CD4-positive, CD25-positive, alpha-beta regulatory T cell (primary cell): ENCODE measurements around the gene AGAP1. TPM values are rescaled to one million over a fixed set of nuclear protein-coding genes. Genes with fewer than 3 reads are reported as not detected.

Experiments
- ATAC-seq, 2 donors: fragments of 150-1000 bp; cut with Tn5 transposase; one replicate each; pipeline ENCODE4 v1.10.0; 2021; ENCODE audit warnings: low read depth in 2 of 2, moderate number of reproducible peaks in 2 of 2, moderate library complexity in 1 of 2
- DNase-seq, 3 donors: peaks; one replicate each; pipeline versions ENCODE4 v3.0.0 to v3.0.0-alpha.2; 2012 to 2022; ENCODE audit warnings: mixed read lengths in 1 of 3
- H3K27ac ChIP-seq: one replicate; pipeline ENCODE4 v1.7.0; 2013; ENCODE audit warnings: mild to moderate bottlenecking, low read length; ENCODE audit not compliant: insufficient read depth, poor library complexity, severe bottlenecking
- H3K27me3 ChIP-seq: one replicate; pipeline ENCODE4 v1.7.0; 2013; ENCODE audit warnings: low read length; ENCODE audit not compliant: control insufficient read depth, insufficient read depth
- H3K36me3 ChIP-seq: one replicate; pipeline ENCODE4 v1.7.0; 2013; ENCODE audit warnings: mild to moderate bottlenecking, low read length, moderate library complexity; ENCODE audit not compliant: control insufficient read depth, insufficient read depth
- H3K4me1 ChIP-seq: 2 replicates; pipeline ENCODE4 v1.7.0; 2013; ENCODE audit warnings: mild to moderate bottlenecking, low read length; ENCODE audit not compliant: insufficient read depth, control insufficient read depth, poor library complexity, severe bottlenecking
- H3K4me3 ChIP-seq: one replicate; pipeline ENCODE4 v1.7.0; 2013; ENCODE audit warnings: low read depth, mild to moderate bottlenecking, low read length, moderate library complexity
- H3K9me3 ChIP-seq, 2 experiments: 1 replicate in 1 of 2; 2 replicates in 1 of 2; pipeline ENCODE4 v1.7.0; 2013; ENCODE audit warnings: low read length in 2 of 2, mild to moderate bottlenecking in 1 of 2, moderate library complexity in 1 of 2; ENCODE audit not compliant: control insufficient read depth in 2 of 2
- H3K27ac Mint-ChIP-seq, 3 donors: one replicate each; pipeline ENCODE4 v1.8.0; 2020 to 2022; ENCODE audit warnings: mild to moderate bottlenecking in 3 of 3, mixed read lengths in 3 of 3, moderate library complexity in 2 of 3
- H3K27me3 Mint-ChIP-seq: one replicate; pipeline ENCODE4 v1.8.0; 2022; ENCODE audit warnings: mild to moderate bottlenecking, mixed read lengths
- H3K36me3 Mint-ChIP-seq: one replicate; pipeline ENCODE4 v1.8.0; 2020; ENCODE audit warnings: mixed read lengths
- H3K4me1 Mint-ChIP-seq, 4 donors: one replicate each; pipeline ENCODE4 v1.8.0; 2020 to 2022; ENCODE audit warnings: mixed read lengths in 4 of 4, mild to moderate bottlenecking in 1 of 4
- H3K4me3 Mint-ChIP-seq, 4 donors: one replicate each; pipeline ENCODE4 v1.8.0; 2020 to 2022; ENCODE audit warnings: mild to moderate bottlenecking in 4 of 4, mixed read lengths in 4 of 4, moderate library complexity in 3 of 4
- H3K9me3 Mint-ChIP-seq, 7 donors: one replicate each; pipeline ENCODE4 v1.8.0; 2020 to 2022; ENCODE audit warnings: mixed read lengths in 7 of 7, mild to moderate bottlenecking in 3 of 7, moderate library complexity in 2 of 7
- polyA plus RNA-seq, 4 donors: library from polyadenylated mRNA; unstranded; fragments of 300-500 nt; fragmentation: Illumina TruSeq; gene quantifications; one replicate each; pipeline ENCODE4 v1.2.3, GENCODE V29; 2021
- total RNA-seq: library from RNA; stranded (reverse); gene quantifications from one replicate; pipeline ENCODE4 v1.2.3, GENCODE V29; 2022

AGAP1 gene
- total and polyA plus RNA-seq, 5 donors from 2014 or later = 0.99 TPM; not detected in 4

DNA sequence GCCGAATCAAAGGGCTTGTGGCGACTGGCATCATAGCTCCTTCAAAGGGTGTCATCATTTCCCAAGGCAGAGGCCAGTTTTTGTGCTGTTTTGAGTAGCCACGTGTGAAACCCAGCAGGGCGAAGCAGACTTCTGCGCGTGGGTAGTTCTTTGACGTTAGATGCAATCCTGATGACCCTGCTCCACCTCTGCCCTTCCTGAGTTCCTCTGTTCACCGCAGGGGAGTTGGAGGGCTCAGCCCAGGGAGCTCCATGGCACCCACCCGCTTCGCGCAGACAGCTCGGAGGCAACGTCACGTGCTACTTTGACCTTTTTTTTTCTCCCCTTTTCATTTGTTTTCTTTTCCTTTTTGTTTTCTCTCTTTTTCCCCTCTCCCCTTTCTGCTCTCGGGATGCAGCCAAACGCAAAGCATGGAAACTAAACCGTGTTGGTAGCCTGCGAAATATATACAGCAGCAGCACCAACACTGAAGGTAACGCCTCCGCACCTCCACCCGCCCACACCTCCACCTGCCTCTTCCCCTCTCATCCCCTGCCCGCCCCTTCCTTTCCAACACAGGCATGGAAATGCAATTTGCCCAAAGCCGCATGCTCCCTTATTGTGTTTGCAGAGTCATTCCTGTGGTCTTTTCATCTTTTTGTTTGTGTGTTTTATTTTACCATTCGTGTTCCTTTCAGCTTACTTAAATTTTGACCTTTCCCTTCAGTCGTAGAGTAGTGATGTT is 520.7 kb downstream of the AGAP1 start:
- Mint-ChIP-seq H3K4me3 (no peak overlapping the region), H3K9me3 (no peaks in the 10 kb centered on the region), H3K4me1 (peaks cover 0 to 3% (median 0%) of the 10 kb centered on the region in 4 donors), H3K36me3 (no peaks in the 10 kb centered on the region), H3K27me3 (peaks cover 13% of the 10 kb centered on the region), H3K27ac (no peak overlapping the region)
- H3K4me3 ChIP-seq = no peak overlapping the region
- DNase-seq (no peak), ATAC-seq (no peak)
- H3K36me3 ChIP-seq = no peaks in the 10 kb centered on the region
- H3K9me3 ChIP-seq = no peaks in the 10 kb centered on the region
- H3K27me3 ChIP-seq = no peaks in the 10 kb centered on the region
- H3K27ac ChIP-seq = no peak overlapping the region
- H3K4me1 ChIP-seq = no peaks in the 10 kb centered on the region

DNA sequence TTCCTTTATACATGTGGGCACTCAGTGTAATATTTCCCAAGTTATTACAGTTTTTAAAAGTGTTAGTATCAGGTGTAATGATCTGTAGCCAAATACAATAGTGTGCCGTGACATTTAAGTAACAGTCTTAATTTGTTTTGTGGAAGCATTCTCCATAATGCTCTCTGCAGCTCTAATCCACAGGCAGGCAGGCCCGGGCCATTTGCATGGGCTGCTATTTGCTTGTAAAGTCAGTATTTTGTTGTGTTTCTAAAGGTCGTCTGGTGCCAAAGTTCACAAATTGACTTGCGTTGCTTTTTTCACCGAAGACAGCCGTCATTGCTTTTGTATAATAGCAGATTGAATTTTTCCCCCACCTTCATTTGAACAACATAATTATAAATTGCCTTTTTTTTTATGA is 521.3 kb downstream of the AGAP1 start:
- no peaks in the 10 kb centered on the region for H3K36me3 ChIP-seq
- no peaks in the 10 kb centered on the region for H3K27me3 ChIP-seq
- no peaks in the 10 kb centered on the region for H3K4me1 ChIP-seq
- Mint-ChIP-seq H3K27ac (no peak overlapping the region), H3K4me3 (no peak overlapping the region), H3K36me3 (no peaks in the 10 kb centered on the region), H3K4me1 (peaks cover 0 to 3% (median 0%) of the 10 kb centered on the region in 4 donors), H3K27me3 (peaks cover 11% of the 10 kb centered on the region), H3K9me3 (no peaks in the 10 kb centered on the region)
- ATAC-seq (no peak), DNase-seq (no peak)
- H3K9me3 ChIP-seq = no peaks in the 10 kb centered on the region
- H3K4me3 ChIP-seq = no peak overlapping the region
- no peak overlapping the region for H3K27ac ChIP-seq

DNA sequence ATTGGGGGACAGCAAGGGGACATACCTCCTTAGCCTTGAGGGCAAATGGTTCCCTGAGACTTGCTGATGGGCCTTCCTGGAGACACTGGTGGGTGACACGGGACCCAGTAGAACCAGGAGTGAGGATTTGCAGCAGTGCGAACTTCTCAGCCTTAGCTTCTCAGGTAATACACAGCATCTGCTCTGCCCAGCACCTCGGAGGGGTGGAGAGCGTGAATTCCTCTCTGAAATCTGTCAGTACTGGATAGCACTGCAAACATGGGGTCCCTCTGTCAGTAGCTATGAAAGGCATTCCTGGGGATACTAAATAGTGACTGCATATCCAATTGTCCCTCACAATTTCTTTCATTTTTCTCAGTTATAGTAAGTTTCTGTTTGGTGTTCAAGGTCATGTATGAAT is 522.7 kb downstream of the AGAP1 start:
- Histone ChIP-seq H3K4me1 (no peaks in the 10 kb centered on the region), H3K27ac (no peak overlapping the region), H3K36me3 (no peaks in the 10 kb centered on the region), H3K4me3 (no peak overlapping the region), H3K9me3 (no peaks in the 10 kb centered on the region), H3K27me3 (no peaks in the 10 kb centered on the region)
- Mint-ChIP-seq H3K4me3 (no peak overlapping the region), H3K27me3 (peaks cover 7% of the 10 kb centered on the region), H3K36me3 (no peaks in the 10 kb centered on the region), H3K9me3 (no peaks in the 10 kb centered on the region), H3K27ac (no peak overlapping the region), H3K4me1 (peaks cover 0 to 3% (median 0%) of the 10 kb centered on the region in 4 donors)
- DNase-seq (no peak), ATAC-seq (no peak)

DNA sequence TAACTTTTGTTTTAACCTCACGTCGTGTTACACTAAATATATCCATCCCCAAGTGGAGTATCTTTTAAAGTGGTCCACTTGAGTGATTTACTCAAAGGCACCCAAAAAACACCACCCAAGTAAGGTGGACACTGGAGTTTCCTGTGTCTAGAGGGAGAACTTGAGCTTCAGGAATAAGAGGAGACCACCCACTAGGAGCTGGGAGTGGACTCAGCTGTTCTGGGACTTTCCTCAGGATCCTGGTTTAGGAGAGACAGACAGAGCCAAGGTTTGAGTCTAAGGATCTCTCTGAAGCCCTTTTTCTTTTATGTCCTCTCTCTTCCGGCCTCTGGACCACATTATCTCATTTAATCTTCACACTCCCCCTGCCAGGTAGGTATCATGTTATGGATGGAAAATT is 523.6 kb downstream of the AGAP1 start:
- no peak for ATAC-seq
- H3K27me3 ChIP-seq = no peaks in the 10 kb centered on the region
- peaks cover 0 to 3% (median 0%) of the 10 kb centered on the region in 4 donors for H3K4me1 Mint-ChIP-seq
- no peaks in the 10 kb centered on the region for H3K36me3 ChIP-seq
- H3K27ac Mint-ChIP-seq = no peak overlapping the region
- no peak overlapping the region for H3K4me3 Mint-ChIP-seq
- H3K27me3 Mint-ChIP-seq = peaks cover 12% of the 10 kb centered on the region
- H3K9me3 Mint-ChIP-seq = no peaks in the 10 kb centered on the region
- no peak overlapping the region for H3K27ac ChIP-seq
- H3K4me3 ChIP-seq = no peak overlapping the region
- no peaks in the 10 kb centered on the region for H3K9me3 ChIP-seq
- H3K4me1 ChIP-seq = no peaks in the 10 kb centered on the region
- DNase-seq = no peak
- H3K36me3 Mint-ChIP-seq = no peaks in the 10 kb centered on the region

DNA sequence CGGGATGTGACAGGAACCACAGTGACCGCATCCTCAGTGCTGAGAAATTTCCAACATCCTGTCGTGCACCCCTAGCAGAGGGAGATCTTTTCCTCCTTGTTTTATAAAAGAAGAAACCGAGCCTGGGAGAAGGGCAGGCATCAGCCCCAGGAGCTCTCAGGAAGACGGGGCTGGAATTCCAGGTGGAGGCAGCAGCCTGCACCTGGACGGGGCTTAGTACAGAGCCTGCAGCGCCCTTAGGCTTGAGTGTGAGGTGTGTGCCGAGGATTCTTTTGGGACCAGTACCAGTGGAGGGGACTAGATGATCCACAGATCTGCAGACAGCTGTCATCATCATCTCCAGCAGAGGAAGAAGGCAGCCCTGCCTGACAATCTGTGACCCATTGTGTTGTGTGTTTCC is 525.6 kb downstream of the AGAP1 start:
- DNase-seq (no peak), ATAC-seq (no peak)
- no peaks in the 10 kb centered on the region for H3K36me3 Mint-ChIP-seq
- no peak overlapping the region for H3K27ac Mint-ChIP-seq
- H3K4me1 Mint-ChIP-seq = peaks cover 0 to 3% (median 0%) of the 10 kb centered on the region in 4 donors
- no peak overlapping the region for H3K4me3 Mint-ChIP-seq
- no peak overlapping the region for H3K4me3 ChIP-seq
- no peaks in the 10 kb centered on the region for H3K4me1 ChIP-seq
- no peak overlapping the region for H3K27ac ChIP-seq
- H3K9me3 ChIP-seq = no peaks in the 10 kb centered on the region
- H3K27me3 ChIP-seq = no peaks in the 10 kb centered on the region
- peaks cover 12% of the 10 kb centered on the region for H3K27me3 Mint-ChIP-seq
- H3K9me3 Mint-ChIP-seq = peaks cover 0 to 2% (median 0%) of the 10 kb centered on the region in 7 donors
- H3K36me3 ChIP-seq = no peaks in the 10 kb centered on the region

DNA sequence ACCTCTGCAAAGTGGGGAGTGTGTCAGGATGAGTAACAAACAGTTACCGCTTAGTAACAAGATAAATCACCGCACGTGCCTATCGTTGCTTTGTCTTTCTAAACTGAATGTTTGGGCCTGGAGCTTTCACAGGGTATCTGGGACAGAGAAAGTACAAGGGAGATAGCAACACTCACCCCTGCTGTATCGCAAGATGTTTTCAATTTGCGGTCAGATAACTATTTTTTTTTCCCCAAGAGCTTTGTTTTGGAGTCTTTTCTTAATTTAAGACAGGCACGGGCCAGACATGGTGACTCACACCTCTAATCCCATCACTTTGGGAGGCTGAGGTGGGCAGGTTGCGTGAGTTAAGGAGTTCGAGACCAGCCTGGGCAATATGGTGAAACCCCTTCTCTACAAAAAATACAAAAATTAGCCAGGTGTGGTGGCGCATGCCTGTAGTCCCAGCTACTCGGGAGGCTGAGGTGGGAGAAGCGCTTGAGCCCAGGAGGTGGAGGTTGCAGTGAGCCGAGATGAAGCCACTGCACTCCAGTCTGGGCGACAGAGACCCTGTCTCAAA is 527.7 kb downstream of the AGAP1 start:
- Histone ChIP-seq H3K4me3 (no peak overlapping the region), H3K4me1 (no peaks in the 10 kb centered on the region), H3K27me3 (no peaks in the 10 kb centered on the region), H3K36me3 (no peaks in the 10 kb centered on the region), H3K9me3 (no peaks in the 10 kb centered on the region), H3K27ac (no peak overlapping the region)
- H3K4me1 Mint-ChIP-seq = no peaks in the 10 kb centered on the region
- no peak overlapping the region for H3K27ac Mint-ChIP-seq
- ATAC-seq = no peak
- peaks cover 0 to 2% (median 0%) of the 10 kb centered on the region in 7 donors for H3K9me3 Mint-ChIP-seq
- H3K27me3 Mint-ChIP-seq = peaks cover 5% of the 10 kb centered on the region
- DNase-seq = no peak
- H3K36me3 Mint-ChIP-seq = no peaks in the 10 kb centered on the region
- no peak overlapping the region for H3K4me3 Mint-ChIP-seq

DNA sequence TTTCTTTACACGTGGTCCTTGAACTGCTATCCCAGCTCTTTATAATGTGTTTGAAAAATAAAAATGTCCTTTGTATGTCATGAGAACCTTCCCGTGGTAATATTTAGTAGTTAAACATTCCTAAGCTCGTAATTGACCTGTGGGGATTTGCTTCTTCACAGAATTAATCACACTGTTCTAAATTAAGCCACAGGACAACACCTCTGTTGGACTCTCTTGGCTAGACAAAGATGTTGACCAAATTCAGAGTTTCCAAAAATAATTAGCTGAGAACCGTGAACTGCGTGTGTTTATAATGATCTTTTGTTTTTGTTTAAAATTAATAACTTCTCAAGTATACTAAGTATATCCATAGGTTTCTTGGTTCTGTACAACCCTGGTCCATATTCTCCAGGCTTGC is 528.3 kb downstream of the AGAP1 start:
- no peaks in the 10 kb centered on the region for H3K4me1 ChIP-seq
- Mint-ChIP-seq H3K36me3 (no peaks in the 10 kb centered on the region), H3K9me3 (peaks cover 0 to 2% (median 0%) of the 10 kb centered on the region in 7 donors), H3K27ac (peak overlapping the region in 1 of 3 donors; percentile 52), H3K27me3 (peaks cover 5% of the 10 kb centered on the region), H3K4me1 (no peaks in the 10 kb centered on the region), H3K4me3 (no peak overlapping the region)
- H3K27ac ChIP-seq = no peak overlapping the region
- no peaks in the 10 kb centered on the region for H3K36me3 ChIP-seq
- ATAC-seq = no peak
- H3K9me3 ChIP-seq = no peaks in the 10 kb centered on the region
- no peaks in the 10 kb centered on the region for H3K27me3 ChIP-seq
- DNase-seq = no peak
- no peak overlapping the region for H3K4me3 ChIP-seq

DNA sequence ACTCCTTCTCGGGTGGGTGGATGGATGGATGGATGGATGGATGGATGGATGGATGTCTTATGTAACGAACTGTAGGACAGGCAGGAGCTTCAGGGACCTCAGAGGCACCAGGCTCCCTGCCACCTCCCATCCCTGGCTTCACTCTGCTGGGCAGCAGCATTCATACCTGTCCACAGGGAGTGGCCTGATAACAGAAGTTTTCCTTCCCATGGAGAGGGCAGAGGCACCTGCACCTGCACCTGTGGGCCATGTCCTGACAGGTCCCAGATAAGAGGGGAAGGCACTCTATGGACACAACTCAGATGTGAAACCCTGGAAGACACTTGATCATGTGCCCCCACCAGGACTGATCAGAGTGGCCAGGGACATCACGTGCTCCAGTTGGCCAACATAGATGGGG is 532.0 kb downstream of the AGAP1 start:
- no peak for ATAC-seq
- no peaks in the 10 kb centered on the region for H3K27me3 ChIP-seq

More for the DNA sequence above, 532.0 kb downstream of the AGAP1 start:
- Histone ChIP-seq H3K9me3 (no peaks in the 10 kb centered on the region), H3K4me3 (no peak overlapping the region), H3K36me3 (no peaks in the 10 kb centered on the region), H3K27ac (no peak overlapping the region), H3K4me1 (no peaks in the 10 kb centered on the region)
- H3K36me3 Mint-ChIP-seq = no peaks in the 10 kb centered on the region
- no peak overlapping the region for H3K27ac Mint-ChIP-seq
- peaks cover 9% of the 10 kb centered on the region for H3K27me3 Mint-ChIP-seq
- H3K4me3 Mint-ChIP-seq = no peak overlapping the region
- H3K4me1 Mint-ChIP-seq = no peaks in the 10 kb centered on the region
- peaks cover 0 to 3% (median 0%) of the 10 kb centered on the region in 7 donors for H3K9me3 Mint-ChIP-seq
- no peak for DNase-seq
